NCI-H510A treated with DMSO at 0.1 percent for 48 hours (cell line): Measurements from ENCODE around the gene BCAP31.
"Not testable (repeated sequence)": the region's sequence is repeated elsewhere in the genome, so short reads cannot be mapped to it uniquely, and the experiment has no call there.

ENCODE experiments used
- DNase-seq: peaks from one replicate; lab custom pipeline; 2025; lab: John Stamatoyannopoulos, UW

Gene BCAP31

GRCh38 chrX:153708415-153708814 lies 15.8 kb downstream of the BCAP31 start:
- no peak for DNase-seq

DNA sequence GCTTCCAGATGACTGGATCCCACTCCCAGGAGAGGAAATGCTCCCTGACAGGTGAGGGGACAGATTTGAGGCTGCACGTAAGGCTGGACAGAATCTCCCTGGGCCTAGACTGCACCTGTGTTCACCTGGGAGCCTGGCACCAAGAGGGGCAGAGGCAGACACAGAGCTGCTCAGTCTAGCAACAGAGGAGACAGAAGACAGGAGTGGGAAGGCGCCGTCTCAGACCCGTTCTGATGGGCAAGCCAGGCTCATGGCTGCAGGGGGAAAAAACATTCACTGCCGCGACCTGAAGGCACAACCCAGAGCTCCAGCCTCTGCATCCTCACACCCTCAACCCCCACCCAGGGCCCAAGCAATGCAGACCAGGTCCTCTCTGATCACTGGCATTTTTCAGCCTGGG lies 16.8 kb downstream of the BCAP31 start:
- DNase-seq, result no peak

- DNase-seq, result no peak
These were observed 17.4 kb downstream of the BCAP31 start for GRCh38 chrX:153706799-153707198.

GRCh38 chrX:153705403-153706060 lies 18.7 kb downstream of the BCAP31 start:
- DNase-seq, result not testable (repeated sequence)

DNA sequence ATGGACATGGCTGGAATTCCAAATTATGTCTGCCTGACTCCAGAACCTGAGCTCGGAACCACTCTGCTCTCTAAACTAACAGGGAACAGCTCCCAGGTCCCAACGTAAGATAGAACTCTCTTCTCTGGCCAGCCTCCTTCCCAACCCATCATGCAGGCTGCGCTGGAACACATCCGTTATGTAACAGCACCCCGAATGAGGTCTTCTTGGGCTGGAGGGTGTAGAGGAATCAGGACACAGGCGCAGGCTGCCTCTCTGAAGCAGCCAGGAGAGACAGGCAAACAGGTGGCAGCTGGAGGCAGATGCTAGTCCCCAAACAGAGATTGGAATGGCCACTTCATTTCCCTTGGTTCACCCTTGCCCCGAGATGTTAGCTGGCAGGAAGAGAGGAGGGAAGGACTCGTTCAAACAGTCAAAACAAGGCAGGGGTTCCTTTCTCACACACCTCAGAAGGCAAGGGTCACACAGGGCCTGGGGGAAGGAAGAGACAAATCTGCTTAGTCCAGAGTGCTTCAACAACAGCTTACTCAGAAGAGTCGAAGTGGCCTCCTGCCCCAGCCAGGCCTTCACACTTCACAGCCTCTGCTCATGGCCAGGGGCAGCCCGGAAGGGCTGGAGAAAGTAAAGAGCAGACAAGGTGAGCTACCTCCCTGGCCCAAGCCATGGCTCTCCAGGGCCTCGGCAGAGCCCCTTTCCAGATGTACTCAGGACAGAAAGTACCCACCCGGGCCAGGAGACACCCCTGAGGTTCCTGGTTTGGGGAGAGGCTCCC lies 19.4 kb downstream of the BCAP31 start:
- DNase-seq, result not testable (repeated sequence)

GRCh38 chrX:153704021-153704526 lies 20.1 kb downstream of the BCAP31 start:
- no peak for DNase-seq

GRCh38 chrX:153703036-153703370 lies 21.2 kb downstream of the BCAP31 start:
- no peak for DNase-seq

DNA sequence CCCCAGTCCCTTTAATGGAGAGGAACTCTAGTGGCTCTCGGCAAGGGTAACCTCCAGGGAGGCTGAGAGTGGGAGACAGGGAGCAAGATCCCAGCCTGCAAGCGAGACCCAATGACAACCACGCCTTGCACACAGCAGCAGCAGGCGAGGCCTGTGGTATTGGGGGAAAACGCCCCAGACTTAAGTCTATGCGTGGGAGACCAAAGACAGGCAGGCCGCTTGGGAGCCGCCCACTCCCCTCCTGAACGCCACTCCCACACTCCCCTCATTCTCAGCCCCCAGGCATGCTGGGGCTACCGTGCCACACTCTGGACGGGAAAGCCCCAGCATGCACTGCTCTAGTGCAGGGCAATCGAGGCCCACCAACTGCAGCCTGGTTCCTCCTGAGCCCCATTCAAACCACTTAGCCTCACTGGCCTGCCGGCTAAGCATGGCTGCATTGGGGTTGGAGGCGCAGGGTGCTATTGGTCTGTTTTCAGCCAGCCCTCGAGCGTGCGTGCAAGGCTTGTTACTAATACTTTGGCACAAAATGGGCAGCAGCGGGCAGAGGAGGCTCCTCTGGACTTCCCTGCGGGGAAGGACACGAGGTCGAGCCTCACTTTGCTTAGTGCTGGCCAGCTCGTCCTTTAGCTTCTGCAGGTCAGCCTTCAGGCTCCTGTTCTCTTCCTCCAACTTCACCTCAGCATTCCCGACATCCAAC lies 21.7 kb downstream of the BCAP31 start:
- DNase-seq, result no peak

DNA sequence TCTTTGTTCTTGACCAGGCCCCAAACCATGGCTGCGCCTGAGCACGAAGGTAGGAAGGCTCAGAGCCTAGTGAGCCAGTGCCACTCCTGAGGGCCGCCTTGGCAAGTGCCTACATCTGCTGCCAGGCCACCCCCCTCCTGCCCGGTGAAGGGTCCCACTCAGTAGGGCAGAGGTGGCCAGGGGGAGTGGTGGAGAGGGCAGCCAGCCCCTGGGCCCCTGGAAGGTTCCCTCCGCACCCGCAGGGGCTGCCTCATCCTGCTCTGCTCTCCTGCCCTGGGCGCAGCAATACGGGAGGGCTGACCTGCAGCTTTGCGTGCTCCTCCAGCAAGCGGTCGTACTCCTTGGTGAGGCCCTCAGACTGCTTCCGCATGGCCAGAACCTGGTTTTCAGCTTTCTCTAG lies 22.5 kb downstream of the BCAP31 start:
- DNase-seq, result no peak

DNA sequence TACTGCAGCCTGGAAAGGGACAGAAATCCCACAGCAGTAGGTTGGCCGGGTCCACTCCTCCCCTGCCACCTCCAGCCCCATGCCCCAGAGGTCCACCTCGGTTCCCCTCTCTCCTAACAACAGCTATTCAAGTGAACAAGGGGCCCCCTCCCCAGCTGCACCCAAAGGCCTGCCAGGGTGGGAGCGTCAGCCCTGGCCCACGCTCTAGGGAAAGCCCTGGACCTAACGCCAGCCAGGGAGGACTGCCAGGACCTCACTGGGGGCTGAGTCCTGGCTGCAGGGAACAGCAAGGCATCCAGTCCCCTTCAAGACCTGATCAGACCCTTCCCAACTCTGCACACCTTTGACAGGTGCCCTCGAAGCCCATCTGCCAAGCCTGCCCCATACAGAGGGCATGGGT lies 23.2 kb downstream of the BCAP31 start:
- DNase-seq, result no peak

DNA sequence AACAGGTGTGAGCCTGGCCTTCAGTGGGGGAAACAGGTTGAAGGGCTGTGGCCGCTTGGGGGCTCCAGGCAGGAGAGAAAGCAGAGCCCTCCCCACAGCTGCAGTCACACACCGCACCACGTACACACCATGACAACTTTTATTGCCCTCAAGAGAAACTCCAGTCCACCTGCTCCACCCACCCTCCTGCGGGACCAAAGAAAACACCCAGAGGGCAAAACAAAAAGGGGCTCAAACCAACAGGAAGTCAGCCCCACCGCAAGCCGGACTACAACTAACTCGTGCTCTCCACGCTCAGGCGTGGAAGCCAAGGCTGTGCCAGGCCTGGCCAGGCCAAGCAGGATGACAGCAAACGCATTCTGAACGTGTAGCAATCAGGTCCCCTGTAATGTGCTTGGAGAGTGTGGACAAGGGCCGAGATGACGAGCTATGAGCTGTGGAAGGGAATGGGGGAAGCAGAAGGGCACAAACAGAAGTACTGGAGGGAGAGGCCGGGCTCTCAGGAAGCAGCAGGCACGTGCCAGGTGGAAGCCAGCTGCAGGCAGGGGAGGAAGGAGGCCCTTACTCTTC lies 23.7 kb downstream of the BCAP31 start:
- no peak for DNase-seq

DNA sequence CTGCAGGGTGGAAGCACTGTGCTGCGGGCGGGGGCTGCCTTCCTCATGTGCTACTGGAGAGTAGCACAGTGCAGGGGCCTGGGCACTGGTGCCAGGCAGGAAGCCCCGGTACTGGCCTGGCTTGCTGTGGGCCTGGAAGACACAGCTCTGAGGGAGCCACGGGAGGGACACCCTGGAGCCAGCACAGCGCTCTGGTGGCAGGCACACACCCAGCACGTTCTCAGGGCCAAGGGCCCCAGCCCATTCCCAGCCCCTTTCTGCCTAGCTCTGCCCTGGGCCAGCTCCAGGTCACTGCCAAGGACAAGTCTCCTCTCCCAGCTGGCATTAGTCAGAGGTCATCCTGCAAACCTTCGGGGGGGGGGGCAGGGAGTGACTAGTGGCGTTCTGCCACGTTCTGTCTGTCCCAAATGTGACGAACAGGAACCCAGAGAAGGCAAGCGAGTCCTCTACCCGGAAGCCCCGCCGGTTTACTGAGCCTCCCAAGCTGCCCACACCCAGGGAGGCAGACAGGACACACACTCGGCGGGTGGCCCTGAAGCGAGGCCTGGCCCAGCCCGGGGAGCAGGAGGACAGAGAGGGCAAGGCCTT lies 24.3 kb downstream of the BCAP31 start:
- not testable (repeated sequence) for DNase-seq

- not testable (repeated sequence) for DNase-seq
These were observed 24.9 kb downstream of the BCAP31 start for GRCh38 chrX:153699210-153699783.

DNA sequence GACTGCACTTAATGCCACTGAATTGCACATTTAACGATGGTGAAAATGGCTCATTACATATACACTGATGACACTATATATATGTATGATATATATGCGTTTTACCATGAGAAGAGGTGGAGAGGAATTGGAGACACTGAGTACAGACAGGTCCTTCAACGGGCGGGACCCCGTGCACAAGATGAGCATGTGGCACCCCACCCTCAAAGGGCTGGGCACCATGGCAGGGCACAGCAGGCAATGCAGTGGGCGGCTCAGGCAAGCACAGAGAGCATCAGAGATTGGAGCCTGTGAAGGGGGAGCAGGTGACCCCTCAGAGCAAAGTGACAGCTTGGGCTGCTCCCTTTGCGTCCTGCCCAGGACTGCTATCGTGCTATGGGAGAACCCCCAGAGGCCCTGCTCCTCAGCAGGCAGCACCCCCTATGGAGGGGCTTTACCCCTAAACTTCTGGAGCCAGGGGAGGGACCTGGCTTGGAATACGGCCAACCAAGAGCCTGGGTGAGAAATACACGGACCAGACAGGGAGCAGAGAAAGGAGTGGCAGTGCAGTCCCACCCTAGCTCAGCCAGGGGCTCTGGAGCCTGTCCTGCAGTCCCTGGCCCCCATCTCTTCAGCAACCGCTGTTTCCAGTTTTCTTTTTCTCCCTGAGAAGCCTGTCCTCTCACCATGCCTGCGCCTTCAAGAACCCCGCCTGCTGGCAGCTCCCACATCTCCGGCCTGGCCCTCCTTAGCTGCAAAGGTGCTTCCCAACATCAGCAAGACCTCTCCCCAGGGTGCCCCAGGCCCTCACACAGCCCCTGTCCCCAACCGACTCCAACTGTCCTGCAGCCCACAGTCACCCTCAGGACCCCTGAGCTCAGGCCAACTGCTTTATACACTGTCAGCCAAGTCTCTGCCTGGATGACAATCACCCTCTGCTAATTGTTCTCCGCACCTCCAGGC lies 26.0 kb downstream of the BCAP31 start:
- DNase-seq, result no peak

GRCh38 chrX:153696986-153697722 lies 27.0 kb downstream of the BCAP31 start:
- not testable (repeated sequence) for DNase-seq

- not testable (repeated sequence) for DNase-seq
These were observed 27.6 kb downstream of the BCAP31 start for GRCh38 chrX:153696538-153696937.

- no peak for DNase-seq
These were observed 28.1 kb downstream of the BCAP31 start for GRCh38 chrX:153696100-153696499.

DNA sequence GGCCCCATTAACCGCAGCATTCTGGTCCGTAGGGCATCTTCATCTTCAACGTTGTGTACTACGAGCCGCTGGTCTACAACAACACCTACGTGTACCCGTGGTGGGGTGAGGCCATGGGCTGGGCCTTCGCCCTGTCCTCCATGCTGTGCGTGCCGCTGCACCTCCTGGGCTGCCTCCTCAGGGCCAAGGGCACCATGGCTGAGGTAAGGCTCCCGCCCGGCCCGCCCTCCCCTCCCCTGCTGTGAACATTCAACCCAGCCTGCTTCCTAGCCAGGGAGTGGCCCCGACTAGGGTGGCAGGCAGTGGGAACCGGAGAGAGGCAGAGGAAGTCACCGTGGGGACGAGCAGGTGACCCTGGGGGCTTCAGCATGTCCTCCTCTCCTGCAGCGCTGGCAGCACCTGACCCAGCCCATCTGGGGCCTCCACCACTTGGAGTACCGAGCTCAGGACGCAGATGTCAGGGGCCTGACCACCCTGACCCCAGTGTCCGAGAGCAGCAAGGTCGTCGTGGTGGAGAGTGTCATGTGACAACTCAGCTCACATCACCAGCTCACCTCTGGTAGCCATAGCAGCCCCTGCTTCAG lies 29.4 kb downstream of the BCAP31 start:
- DNase-seq, result no peak

DNA sequence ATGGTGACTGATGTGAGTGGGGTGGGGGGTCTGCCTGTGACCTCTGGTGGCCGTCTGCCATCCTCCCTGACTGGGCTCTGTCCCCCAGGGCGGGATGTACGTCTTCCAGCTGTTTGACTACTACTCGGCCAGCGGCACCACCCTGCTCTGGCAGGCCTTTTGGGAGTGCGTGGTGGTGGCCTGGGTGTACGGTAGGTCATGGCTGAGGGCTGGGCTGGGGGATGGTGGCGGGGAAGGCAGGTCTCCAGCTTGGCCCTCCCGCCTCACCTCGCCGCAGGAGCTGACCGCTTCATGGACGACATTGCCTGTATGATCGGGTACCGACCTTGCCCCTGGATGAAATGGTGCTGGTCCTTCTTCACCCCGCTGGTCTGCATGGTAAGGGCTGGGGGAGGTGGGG lies 29.9 kb downstream of the BCAP31 start:
- DNase-seq, result not testable (repeated sequence)
